Glutamatergic neuron (in vitro differentiated cells): ENCODE measurements around the gene PWWP3B. TPM values are rescaled to one million over a fixed set of nuclear protein-coding genes. Genes with fewer than 3 reads are reported as not detected.
"Not testable (repeated sequence)": the region's sequence is repeated elsewhere in the genome, so short reads cannot be mapped to it uniquely, and the experiment has no call there.

Experiments used
- DNase-seq: peaks from one replicate; pipeline ENCODE4 v3.0.0; 2022
- H3K27ac Mint-ChIP-seq: one replicate; pipeline ENCODE4 v1.8.0; 2020; ENCODE audit warnings: mild to moderate bottlenecking, mixed read lengths, inconsistent platforms; ENCODE audit not compliant: unreplicated experiment
- H3K27me3 Mint-ChIP-seq: one replicate; pipeline ENCODE4 v1.8.0; 2020; ENCODE audit warnings: mild to moderate bottlenecking, moderate library complexity, mixed read lengths, inconsistent platforms; ENCODE audit not compliant: unreplicated experiment
- H3K36me3 Mint-ChIP-seq: one replicate; pipeline ENCODE4 v1.8.0; 2020; ENCODE audit warnings: mild to moderate bottlenecking, mixed read lengths, inconsistent platforms; ENCODE audit not compliant: unreplicated experiment
- H3K4me1 Mint-ChIP-seq: one replicate; pipeline ENCODE4 v1.8.0; 2020; ENCODE audit warnings: mild to moderate bottlenecking, low read depth, mixed read lengths, inconsistent platforms; ENCODE audit not compliant: unreplicated experiment
- H3K4me3 Mint-ChIP-seq: one replicate; pipeline ENCODE4 v1.8.0; 2020; ENCODE audit warnings: mild to moderate bottlenecking, mixed read lengths, inconsistent platforms; ENCODE audit not compliant: unreplicated experiment
- H3K9me3 Mint-ChIP-seq: one replicate; pipeline ENCODE4 v1.8.0; 2020; ENCODE audit warnings: mild to moderate bottlenecking, moderate library complexity, mixed read lengths, inconsistent platforms; ENCODE audit not compliant: unreplicated experiment
- total RNA-seq: library from RNA; stranded (reverse); fragmentation: NEBNext Ultra II Directional; extraction: Animal tissue kit (Norgen Biotek cat#: 25700); gene quantifications from one replicate; pipeline ENCODE4 v1.2.1, GENCODE V29; 2021; ENCODE audit not compliant: unreplicated experiment
- TF ChIP-seq, protein P1 (sequence below): fragments of 200-600 bp; sonication (generic); IDR thresholded peaks from one replicate; pipeline ENCODE4 v1.5.0; 2021; ENCODE audit not compliant: partially characterized antibody, unreplicated experiment

PWWP3B gene
- total RNA-seq, 1 donor from 2014 or later, result 0.78 TPM

GRCh38 chrX:106170318-106170717, 2.2 kb downstream of the PWWP3B start:
- Mint-ChIP-seq H3K4me3 (no peak overlapping the region), H3K4me1 (peaks cover 3% of the 10 kb centered on the region), H3K36me3 (no peaks in the 10 kb centered on the region), H3K27me3 (no peaks in the 10 kb centered on the region), H3K9me3 (no peaks in the 10 kb centered on the region), H3K27ac (no peak overlapping the region)
- no peak for DNase-seq
- TF ChIP-seq, protein P1, sequence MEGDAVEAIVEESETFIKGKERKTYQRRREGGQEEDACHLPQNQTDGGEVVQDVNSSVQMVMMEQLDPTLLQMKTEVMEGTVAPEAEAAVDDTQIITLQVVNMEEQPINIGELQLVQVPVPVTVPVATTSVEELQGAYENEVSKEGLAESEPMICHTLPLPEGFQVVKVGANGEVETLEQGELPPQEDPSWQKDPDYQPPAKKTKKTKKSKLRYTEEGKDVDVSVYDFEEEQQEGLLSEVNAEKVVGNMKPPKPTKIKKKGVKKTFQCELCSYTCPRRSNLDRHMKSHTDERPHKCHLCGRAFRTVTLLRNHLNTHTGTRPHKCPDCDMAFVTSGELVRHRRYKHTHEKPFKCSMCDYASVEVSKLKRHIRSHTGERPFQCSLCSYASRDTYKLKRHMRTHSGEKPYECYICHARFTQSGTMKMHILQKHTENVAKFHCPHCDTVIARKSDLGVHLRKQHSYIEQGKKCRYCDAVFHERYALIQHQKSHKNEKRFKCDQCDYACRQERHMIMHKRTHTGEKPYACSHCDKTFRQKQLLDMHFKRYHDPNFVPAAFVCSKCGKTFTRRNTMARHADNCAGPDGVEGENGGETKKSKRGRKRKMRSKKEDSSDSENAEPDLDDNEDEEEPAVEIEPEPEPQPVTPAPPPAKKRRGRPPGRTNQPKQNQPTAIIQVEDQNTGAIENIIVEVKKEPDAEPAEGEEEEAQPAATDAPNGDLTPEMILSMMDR, result peak; percentile 50

GRCh38 chrX:106171293-106171820, 3.3 kb downstream of the PWWP3B start:
- Mint-ChIP-seq H3K9me3 (no peaks in the 10 kb centered on the region), H3K4me1 (peaks cover 3% of the 10 kb centered on the region), H3K27ac (no peak overlapping the region), H3K27me3 (no peaks in the 10 kb centered on the region), H3K4me3 (no peak overlapping the region), H3K36me3 (no peaks in the 10 kb centered on the region)
- DNase-seq, result no peak
- TF ChIP-seq, protein P1, result no peak

- Mint-ChIP-seq H3K9me3 (no peaks in the 10 kb centered on the region), H3K27ac (peak overlapping the region; percentile 91), H3K36me3 (no peaks in the 10 kb centered on the region), H3K4me3 (peak overlapping the region; percentile 95), H3K27me3 (peaks cover 2% of the 10 kb centered on the region), H3K4me1 (peaks cover 3% of the 10 kb centered on the region)
- peak; percentile 84 for DNase-seq
- TF ChIP-seq, protein P1, result no peak
Measured at GRCh38 chrX:106177106-106177981, 9.2 kb downstream of the PWWP3B start.

DNA sequence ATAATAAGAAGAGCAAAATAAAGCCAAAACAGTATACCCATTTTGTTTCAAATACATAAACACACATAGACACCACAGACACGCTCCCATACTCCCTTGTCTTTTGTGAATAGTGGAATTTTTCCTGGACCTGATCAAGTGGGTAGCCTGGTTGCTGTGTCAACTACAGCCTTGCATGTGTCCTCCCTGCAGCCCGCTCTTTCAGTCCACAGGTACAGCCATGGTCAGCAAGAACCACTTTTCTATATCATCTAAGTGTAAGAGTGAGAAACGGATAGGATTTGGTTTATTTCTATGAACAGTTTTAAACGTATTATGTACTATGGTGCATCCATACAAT, 9.8 kb downstream of the PWWP3B start:
- Mint-ChIP-seq H3K4me1 (peaks cover 3% of the 10 kb centered on the region), H3K36me3 (no peaks in the 10 kb centered on the region), H3K4me3 (peak overlapping the region; percentile 95), H3K27ac (no peak overlapping the region), H3K27me3 (peaks cover 2% of the 10 kb centered on the region), H3K9me3 (no peaks in the 10 kb centered on the region)
- no peak for DNase-seq
- TF ChIP-seq, protein P1, result no peak

DNA sequence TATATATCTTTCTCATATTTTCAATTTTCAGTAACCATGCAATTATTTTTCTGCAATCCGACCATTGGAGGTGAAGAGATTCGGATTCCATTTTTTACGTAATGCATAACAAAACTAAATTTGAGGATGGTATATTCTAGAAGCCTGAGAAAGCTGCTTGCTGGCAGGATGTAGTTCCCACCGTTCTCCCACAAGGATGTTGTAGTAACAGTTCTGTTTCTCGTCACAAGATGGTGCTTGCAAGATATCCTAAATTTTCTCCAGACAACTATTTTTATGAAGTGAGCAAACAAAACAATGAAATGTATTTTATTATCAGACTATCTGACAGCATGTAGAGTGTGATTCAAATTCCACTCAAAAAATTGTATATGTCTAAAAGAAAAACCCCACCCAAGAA, 10.7 kb downstream of the PWWP3B start:
- TF ChIP-seq, protein P1, result no peak
- no peak overlapping the region for H3K27ac Mint-ChIP-seq
- H3K36me3 Mint-ChIP-seq, result no peaks in the 10 kb centered on the region
- H3K4me1 Mint-ChIP-seq, result peaks cover 3% of the 10 kb centered on the region
- H3K4me3 Mint-ChIP-seq, result no peak overlapping the region
- H3K9me3 Mint-ChIP-seq, result no peaks in the 10 kb centered on the region
- H3K27me3 Mint-ChIP-seq, result peaks cover 2% of the 10 kb centered on the region
- no peak for DNase-seq

DNA sequence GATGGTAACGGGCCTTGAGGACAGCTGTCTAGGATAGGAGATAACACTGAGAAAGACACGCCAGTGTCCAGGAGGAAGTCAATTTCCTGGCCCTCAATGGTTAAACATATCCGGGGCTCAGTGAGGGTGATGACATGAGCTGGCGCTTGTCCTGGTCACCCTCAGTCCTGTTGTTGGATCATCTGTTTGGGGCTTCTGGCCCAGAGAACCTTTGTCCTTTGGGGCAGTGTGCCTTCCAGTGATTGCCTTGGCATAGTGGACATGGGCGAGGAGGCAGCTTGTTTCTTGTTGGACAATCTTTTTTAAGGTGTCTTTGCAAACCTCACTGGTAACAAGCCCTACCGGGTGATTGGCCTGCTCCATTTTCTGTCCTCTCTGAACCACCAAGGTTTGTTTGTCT, 15.6 kb downstream of the PWWP3B start:
- not testable (repeated sequence) for H3K4me1 Mint-ChIP-seq, H3K4me3 Mint-ChIP-seq, H3K27ac Mint-ChIP-seq, DNase-seq, H3K27me3 Mint-ChIP-seq, H3K36me3 Mint-ChIP-seq, H3K9me3 Mint-ChIP-seq
